Neural progenitor cell (in vitro differentiated cells): ENCODE measurements around the gene INHA. TPM values are rescaled to one million over a fixed set of nuclear protein-coding genes. Genes with fewer than 3 reads are reported as not detected.

Experiments
- DNase-seq: peaks from one replicate; pipeline ENCODE4 v3.0.0-alpha.2; 2016; ENCODE audit warnings: low spot score
- H2AFZ ChIP-seq: fragments of 200-600 bp; sonication (generic); replicated peaks from 2 replicates; pipeline ENCODE4 v1.6.1; 2016; ENCODE audit warnings: antibody characterized with exemption
- H3F3A ChIP-seq: fragments of 200-600 bp; sonication (generic); 2 replicates; pipeline ENCODE4 v1.6.1; 2016; ENCODE audit warnings: antibody characterized with exemption, low read depth
- H3K27ac ChIP-seq: fragments of 200-600 bp; sonication (generic); 2 replicates; pipeline ENCODE4 v1.5.1; 2016; ENCODE audit warnings: mild to moderate bottlenecking
- H3K27me3 ChIP-seq: fragments of 200-600 bp; sonication (generic); 2 replicates; pipeline ENCODE4 v1.6.1; 2016; ENCODE audit warnings: mild to moderate bottlenecking, moderate library complexity
- H3K36me3 ChIP-seq: fragments of 200-600 bp; sonication (generic); 2 replicates; pipeline ENCODE4 v1.5.1; 2016
- H3K4me1 ChIP-seq: fragments of 200-600 bp; sonication (generic); 2 replicates; pipeline ENCODE4 v1.6.1; 2016; ENCODE audit warnings: mixed run types
- H3K4me2 ChIP-seq: fragments of 200-600 bp; sonication (generic); 2 replicates; pipeline ENCODE4 v1.6.1; 2016
- H3K4me3 ChIP-seq: fragments of 200-600 bp; sonication (generic); 2 replicates; pipeline ENCODE4 v1.5.1; 2016
- H3K79me2 ChIP-seq: fragments of 200-600 bp; sonication (generic); 2 replicates; pipeline ENCODE4 v1.6.1; 2016; ENCODE audit warnings: low read depth
- H3K9ac ChIP-seq: fragments of 200-600 bp; sonication (generic); 2 replicates; pipeline ENCODE4 v1.6.1; 2016
- H3K9me3 ChIP-seq: fragments of 200-600 bp; sonication (generic); 2 replicates; pipeline ENCODE4 v1.5.1; 2016; ENCODE audit warnings: low read depth
- H4K20me1 ChIP-seq: fragments of 200-600 bp; sonication (generic); 2 replicates; pipeline ENCODE4 v1.6.1; 2016; ENCODE audit warnings: low read depth
- H3K27ac Mint-ChIP-seq: 3 replicates; pipeline ENCODE4 v1.8.0; 2021; ENCODE audit warnings: mixed read lengths
- H3K27me3 Mint-ChIP-seq: 2 replicates; pipeline ENCODE4 v1.8.0; 2022; ENCODE audit warnings: low read depth, mild to moderate bottlenecking, inconsistent platforms, moderate library complexity, mixed read lengths; ENCODE audit not compliant: insufficient read depth
- H3K36me3 Mint-ChIP-seq: 3 replicates; pipeline ENCODE4 v1.8.0; 2021; ENCODE audit warnings: mixed read lengths
- H3K4me1 Mint-ChIP-seq: 3 replicates; pipeline ENCODE4 v1.8.0; 2021; ENCODE audit warnings: mixed read lengths
- H3K4me3 Mint-ChIP-seq: 3 replicates; pipeline ENCODE4 v1.8.0; 2021; ENCODE audit warnings: mild to moderate bottlenecking, moderate library complexity, mixed read lengths
- H3K9me3 Mint-ChIP-seq: 3 replicates; pipeline ENCODE4 v1.8.0; 2020; ENCODE audit warnings: mixed read lengths
- EZH2 ChIP-seq: fragments of 200-600 bp; sonication (generic); IDR thresholded peaks from 2 replicates; pipeline ENCODE4 v1.6.1; 2017; ENCODE audit warnings: antibody characterized with exemption, mild to moderate bottlenecking, moderate library complexity
- EZH2phosphoT487 ChIP-seq: fragments of 200-600 bp; sonication (generic); IDR thresholded peaks from 2 replicates; pipeline ENCODE4 v1.6.1; 2017; ENCODE audit warnings: antibody characterized with exemption
- total RNA-seq: library from RNA; depleted of rRNA; stranded (reverse); fragments of >200 nt; gene quantifications from 2 replicates; pipeline ENCODE4 v1.2.3, GENCODE V29; 2015; ENCODE audit warnings: low replicate concordance
- TF ChIP-seq, protein P1 (sequence below): fragments of 200-600 bp; sonication (generic); IDR thresholded peaks from 2 replicates; pipeline ENCODE4 v1.5.1; 2017; ENCODE audit warnings: antibody characterized with exemption, mild to moderate bottlenecking

The INHA gene
- total RNA-seq, 1 donor from 2014 or later = not detected

DNA sequence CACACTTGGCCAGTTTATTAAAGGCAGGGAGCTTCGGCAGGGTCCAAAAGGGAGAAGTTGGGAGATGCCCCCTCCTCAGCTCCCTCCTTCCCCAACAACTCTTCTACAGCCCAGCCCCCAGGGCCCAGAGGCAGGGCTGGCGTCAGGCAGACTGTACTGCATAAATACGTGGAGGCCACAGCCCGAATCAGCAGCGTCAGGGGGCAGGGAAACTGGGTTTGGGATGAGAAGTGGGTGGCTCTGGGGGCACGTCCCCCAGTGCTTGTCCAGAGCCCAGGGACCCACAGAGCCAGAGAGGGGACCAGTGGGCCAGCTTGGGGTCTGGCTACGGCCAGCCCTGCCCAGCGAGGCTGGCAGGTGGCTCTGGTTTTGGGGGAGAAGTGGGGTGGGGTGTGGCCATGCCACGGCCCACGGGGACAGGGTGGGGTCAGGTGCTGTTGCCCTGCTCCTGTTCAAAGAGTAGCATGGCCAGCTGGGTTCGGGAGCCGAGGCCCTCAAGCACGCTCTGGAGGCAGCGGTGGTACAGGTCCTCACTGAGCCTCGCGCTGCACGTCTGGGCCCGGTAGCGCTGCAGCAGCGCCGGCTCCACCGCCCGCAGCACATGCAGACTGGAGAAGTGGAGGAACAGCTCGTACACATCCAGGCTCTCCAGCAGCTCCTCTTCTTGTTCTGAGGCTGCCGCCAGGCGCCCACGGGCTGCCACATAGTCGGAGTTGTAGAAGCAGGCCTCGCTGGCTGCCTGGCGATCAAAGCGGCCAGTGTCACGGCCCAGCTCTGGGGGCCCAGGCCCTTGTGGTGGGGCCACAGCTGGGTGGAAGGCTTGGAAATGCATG, 32.9 kb upstream of the INHA start:
- Mint-ChIP-seq H3K27ac (peak overlapping the region; percentile 94), H3K4me3 (no peak overlapping the region), H3K9me3 (no peaks in the 10 kb centered on the region), H3K4me1 (peaks cover 37% of the 10 kb centered on the region), H3K27me3 (peaks cover 10% of the 10 kb centered on the region), H3K36me3 (peaks cover 9% of the 10 kb centered on the region)
- H3K4me2 ChIP-seq = peak overlapping the region; percentile 54
- peaks cover 14% of the 10 kb centered on the region for H3F3A ChIP-seq
- no peak overlapping the region for H2AFZ ChIP-seq
- H3K79me2 ChIP-seq = no peaks in the 10 kb centered on the region
- no peak for DNase-seq
- no peak overlapping the region for H3K9ac ChIP-seq
- H3K9me3 ChIP-seq = no peaks in the 10 kb centered on the region
- TF ChIP-seq, protein P1, sequence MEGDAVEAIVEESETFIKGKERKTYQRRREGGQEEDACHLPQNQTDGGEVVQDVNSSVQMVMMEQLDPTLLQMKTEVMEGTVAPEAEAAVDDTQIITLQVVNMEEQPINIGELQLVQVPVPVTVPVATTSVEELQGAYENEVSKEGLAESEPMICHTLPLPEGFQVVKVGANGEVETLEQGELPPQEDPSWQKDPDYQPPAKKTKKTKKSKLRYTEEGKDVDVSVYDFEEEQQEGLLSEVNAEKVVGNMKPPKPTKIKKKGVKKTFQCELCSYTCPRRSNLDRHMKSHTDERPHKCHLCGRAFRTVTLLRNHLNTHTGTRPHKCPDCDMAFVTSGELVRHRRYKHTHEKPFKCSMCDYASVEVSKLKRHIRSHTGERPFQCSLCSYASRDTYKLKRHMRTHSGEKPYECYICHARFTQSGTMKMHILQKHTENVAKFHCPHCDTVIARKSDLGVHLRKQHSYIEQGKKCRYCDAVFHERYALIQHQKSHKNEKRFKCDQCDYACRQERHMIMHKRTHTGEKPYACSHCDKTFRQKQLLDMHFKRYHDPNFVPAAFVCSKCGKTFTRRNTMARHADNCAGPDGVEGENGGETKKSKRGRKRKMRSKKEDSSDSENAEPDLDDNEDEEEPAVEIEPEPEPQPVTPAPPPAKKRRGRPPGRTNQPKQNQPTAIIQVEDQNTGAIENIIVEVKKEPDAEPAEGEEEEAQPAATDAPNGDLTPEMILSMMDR = no peak
- TF ChIP-seq EZH2phosphoT487 (no peak), EZH2 (no peak)
- peaks cover 12% of the 10 kb centered on the region for H4K20me1 ChIP-seq
- H3K27me3 ChIP-seq = peaks cover 16% of the 10 kb centered on the region
- H3K36me3 ChIP-seq = no peaks in the 10 kb centered on the region
- no peak overlapping the region for H3K4me3 ChIP-seq
- no peak overlapping the region for H3K27ac ChIP-seq
- H3K4me1 ChIP-seq = peaks cover 26% of the 10 kb centered on the region

DNA sequence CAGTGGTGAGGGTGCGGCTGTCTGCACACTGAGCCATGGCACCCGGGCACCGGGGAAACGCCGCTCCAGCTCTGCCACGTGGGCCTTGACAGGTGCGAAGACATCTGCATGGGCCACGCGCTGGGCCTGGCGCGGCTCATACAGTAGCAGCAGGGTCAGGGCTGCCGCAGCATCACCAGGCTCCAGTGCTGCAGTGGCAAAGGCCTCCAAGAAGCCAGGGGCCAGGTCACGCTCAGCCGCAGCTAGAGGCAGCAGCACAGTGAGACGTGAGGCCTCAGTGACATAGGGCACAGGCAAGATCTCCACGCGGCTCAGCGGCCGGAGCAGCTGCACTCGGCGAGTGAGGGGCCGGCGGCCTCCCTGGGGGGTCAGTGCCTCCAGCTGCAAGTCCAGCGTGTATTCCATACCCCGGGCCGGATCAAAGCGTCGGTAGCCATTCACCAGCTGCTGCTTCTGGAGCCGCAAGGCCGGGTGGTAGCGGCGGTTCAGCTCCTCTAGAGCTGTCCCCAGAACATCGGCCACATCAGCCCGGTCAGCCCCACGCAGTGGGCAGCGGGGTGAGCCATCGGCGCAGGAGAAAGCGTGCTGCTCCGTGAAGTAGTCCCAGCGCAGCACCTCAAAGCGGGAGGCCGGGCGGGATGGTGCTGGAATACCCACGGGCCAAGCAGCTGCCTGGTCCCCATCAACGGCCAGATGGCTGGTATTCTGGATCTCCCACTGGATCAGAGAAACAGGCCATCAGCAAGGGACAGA, 32.0 kb upstream of the INHA start:
- no peak overlapping the region for H2AFZ ChIP-seq
- H3K4me1 ChIP-seq = peaks cover 30% of the 10 kb centered on the region
- H3F3A ChIP-seq = peaks cover 22% of the 10 kb centered on the region
- no peak overlapping the region for H3K27ac Mint-ChIP-seq
- H3K27ac ChIP-seq = no peak overlapping the region
- H3K4me3 Mint-ChIP-seq = no peak overlapping the region
- H3K27me3 ChIP-seq = peaks cover 25% of the 10 kb centered on the region
- no peak overlapping the region for H3K4me3 ChIP-seq
- H3K9me3 ChIP-seq = no peaks in the 10 kb centered on the region
- H3K4me2 ChIP-seq = no peak overlapping the region
- TF ChIP-seq EZH2phosphoT487 (no peak), EZH2 (no peak)
- TF ChIP-seq, protein P1 = no peak
- no peaks in the 10 kb centered on the region for H3K36me3 ChIP-seq
- peaks cover 21% of the 10 kb centered on the region for H4K20me1 ChIP-seq
- H3K9me3 Mint-ChIP-seq = no peaks in the 10 kb centered on the region
- H3K27me3 Mint-ChIP-seq = peaks cover 13% of the 10 kb centered on the region
- H3K9ac ChIP-seq = no peak overlapping the region
- no peak for DNase-seq
- peaks cover 9% of the 10 kb centered on the region for H3K36me3 Mint-ChIP-seq
- H3K4me1 Mint-ChIP-seq = peaks cover 46% of the 10 kb centered on the region
- H3K79me2 ChIP-seq = no peaks in the 10 kb centered on the region

DNA sequence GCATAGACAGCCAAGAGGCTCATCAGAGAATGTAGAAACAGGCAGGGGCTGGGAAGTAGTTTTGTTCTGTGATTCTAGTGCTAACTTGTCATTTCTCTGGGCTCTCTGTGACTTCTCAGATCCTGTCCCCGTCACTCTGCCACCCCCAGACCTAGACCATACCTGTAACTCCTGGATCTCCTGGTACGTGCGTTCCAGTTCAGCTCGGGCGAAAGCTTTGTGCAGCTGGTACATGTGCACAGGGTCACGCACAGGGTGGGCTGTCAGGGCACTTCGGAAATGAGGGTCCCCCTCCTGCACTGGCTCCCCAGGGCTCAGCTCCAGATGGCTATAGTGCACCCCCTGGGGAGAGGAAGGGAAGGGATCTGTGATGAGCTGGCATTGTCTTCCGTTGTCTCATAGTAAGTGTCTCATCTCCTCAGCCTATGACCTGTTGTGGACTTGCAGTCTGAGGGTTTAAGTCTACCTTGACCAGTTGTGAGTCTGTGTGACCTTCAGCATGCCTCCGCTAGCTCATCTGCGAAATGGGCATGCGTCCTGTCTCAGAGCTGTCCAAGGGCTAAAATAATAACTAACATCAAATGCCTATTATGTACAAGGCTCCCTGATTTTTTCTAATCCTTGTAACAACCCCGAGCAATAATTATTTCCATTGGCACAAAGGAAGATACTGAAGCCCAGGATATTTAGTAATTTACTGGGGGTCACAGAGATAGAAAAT, 31.2 kb upstream of the INHA start:
- peaks cover 21% of the 10 kb centered on the region for H4K20me1 ChIP-seq

More for the DNA sequence above, 31.2 kb upstream of the INHA start:
- peaks cover 30% of the 10 kb centered on the region for H3K4me1 ChIP-seq
- no peak overlapping the region for H3K27ac Mint-ChIP-seq
- TF ChIP-seq, protein P1 = no peak
- TF ChIP-seq EZH2phosphoT487 = no peak
- no peak for TF ChIP-seq EZH2
- H2AFZ ChIP-seq = no peak overlapping the region
- no peaks in the 10 kb centered on the region for H3K9me3 ChIP-seq
- H3K79me2 ChIP-seq = no peaks in the 10 kb centered on the region
- H3K4me1 Mint-ChIP-seq = peaks cover 44% of the 10 kb centered on the region
- H3F3A ChIP-seq = peaks cover 22% of the 10 kb centered on the region
- H3K27ac ChIP-seq = no peak overlapping the region
- no peaks in the 10 kb centered on the region for H3K36me3 ChIP-seq
- H3K27me3 ChIP-seq = peaks cover 30% of the 10 kb centered on the region
- no peaks in the 10 kb centered on the region for H3K9me3 Mint-ChIP-seq
- no peak overlapping the region for H3K4me2 ChIP-seq
- no peak overlapping the region for H3K4me3 ChIP-seq
- peak overlapping the region; percentile 63 for H3K4me3 Mint-ChIP-seq
- H3K27me3 Mint-ChIP-seq = peaks cover 13% of the 10 kb centered on the region
- no peak for DNase-seq
- H3K36me3 Mint-ChIP-seq = peaks cover 9% of the 10 kb centered on the region
- H3K9ac ChIP-seq = no peak overlapping the region
